HS-27A (cell line): ENCODE measurements around the gene LRTM2.
A peak's percentile ranks its signal among the peaks of the same experiment; 100 is the strongest.

Experiments used
- DNase-seq: peaks from one replicate; pipeline ENCODE4 v3.0.0-alpha.2; 2012; ENCODE audit warnings: low read depth, missing footprints

Gene LRTM2

GRCh38 chr12:1829306-1829900 lies 9.0 kb downstream of the LRTM2 start:
- no peak for DNase-seq

GRCh38 chr12:1830401-1830845 lies 10.1 kb downstream of the LRTM2 start:
- DNase-seq = no peak

DNA sequence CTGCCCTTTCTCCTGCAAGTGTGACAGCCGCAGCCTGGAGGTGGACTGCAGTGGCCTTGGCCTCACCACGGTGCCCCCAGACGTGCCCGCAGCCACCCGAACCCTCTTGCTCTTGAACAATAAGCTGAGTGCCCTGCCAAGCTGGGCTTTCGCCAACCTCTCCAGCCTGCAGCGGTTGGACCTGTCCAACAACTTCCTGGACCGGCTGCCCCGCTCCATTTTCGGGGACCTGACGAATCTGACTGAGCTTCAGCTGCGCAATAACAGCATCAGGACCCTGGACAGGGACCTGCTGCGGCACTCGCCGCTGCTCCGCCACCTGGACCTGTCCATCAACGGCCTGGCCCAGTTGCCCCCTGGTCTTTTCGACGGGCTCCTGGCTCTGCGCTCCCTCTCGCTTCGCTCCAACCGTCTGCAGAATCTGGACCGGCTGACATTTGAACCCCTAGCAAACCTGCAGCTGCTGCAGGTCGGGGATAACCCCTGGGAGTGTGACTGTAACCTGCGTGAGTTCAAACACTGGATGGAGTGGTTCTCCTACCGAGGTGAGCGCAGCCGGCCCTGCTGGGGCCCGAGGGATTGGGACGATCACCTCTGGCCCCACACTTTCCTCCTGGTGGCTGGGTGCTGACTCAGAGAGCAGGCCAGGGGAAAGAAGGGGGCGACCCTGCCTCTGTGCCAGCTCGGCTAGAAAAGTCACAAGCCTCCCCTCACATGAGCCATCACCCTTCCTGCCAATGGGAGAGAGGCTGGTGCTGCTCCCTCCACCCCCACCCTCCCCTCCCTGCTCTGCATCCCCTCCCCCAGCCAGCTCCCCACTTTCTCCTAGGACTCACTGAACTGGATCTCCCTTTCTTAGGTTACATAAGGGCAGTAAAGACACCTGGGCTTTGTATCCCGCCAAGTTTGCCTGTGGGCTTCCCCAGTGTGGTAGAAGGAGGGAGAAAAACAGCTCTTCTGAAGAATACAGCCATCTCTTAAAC lies 10.9 kb downstream of the LRTM2 start:
- no peak for DNase-seq

GRCh38 chr12:1832801-1833595 lies 12.6 kb downstream of the LRTM2 start:
- no peak for DNase-seq

DNA sequence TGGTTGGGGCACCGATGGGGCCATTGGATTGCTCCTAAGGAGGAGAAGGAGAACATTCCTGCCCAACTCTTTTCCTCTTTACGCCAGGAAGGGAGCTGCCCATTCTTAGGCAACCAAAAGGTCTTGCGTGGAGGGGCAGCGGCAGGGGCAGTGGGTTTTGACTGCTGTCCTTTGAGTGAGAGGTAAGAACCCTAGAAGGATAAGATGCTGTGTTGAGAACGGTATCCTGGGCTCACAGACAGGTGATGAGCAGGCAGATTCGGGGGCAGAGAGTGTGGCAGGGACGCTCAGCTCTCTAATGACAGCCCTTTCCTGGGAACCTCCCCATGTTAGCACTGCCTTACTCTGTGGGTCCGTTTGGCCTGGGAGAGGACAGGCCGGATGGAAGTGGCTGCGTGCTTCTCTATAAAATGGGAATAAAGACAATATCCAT lies 13.2 kb downstream of the LRTM2 start:
- DNase-seq = no peak

GRCh38 chr12:1834186-1834925 lies 14.0 kb downstream of the LRTM2 start:
- no peak for DNase-seq

GRCh38 chr12:1835211-1836131 lies 15.1 kb downstream of the LRTM2 start:
- DNase-seq = no peak

- DNase-seq = no peak
These were observed 16.0 kb downstream of the LRTM2 start for GRCh38 chr12:1836241-1836803.

DNA sequence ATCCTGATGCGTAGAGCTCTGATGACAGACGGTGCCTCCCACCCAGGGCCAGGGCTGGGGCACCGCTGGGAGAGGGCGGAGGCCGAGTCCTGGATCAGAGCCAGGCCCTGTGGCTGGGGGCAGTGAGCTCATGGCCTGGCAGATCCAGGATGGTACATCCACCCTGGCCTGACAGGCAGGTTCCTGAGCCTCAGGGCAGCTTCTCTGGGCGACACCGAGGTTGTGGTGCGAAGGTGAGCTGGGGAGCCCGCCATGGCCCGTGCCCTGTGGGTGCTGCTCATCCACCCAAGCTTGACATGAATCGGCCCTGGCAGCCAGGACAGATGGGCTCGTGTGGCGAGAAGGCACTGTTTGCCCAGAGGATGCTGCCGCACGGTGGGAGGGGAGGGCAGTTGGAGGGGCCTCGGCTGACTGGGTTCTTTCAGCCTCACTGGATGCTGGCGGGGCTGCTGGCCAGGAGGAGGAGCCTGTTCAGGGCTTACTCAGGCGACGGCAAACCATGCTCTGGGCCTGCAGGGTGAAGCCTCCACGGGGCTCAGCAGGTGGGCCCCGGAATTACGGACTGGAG lies 16.6 kb downstream of the LRTM2 start:
- no peak for DNase-seq

- DNase-seq = peak; percentile 27
These were observed 17.3 kb downstream of the LRTM2 start for GRCh38 chr12:1837541-1838204.

- DNase-seq = no peak
These were observed 18.0 kb downstream of the LRTM2 start for GRCh38 chr12:1838205-1838993.

GRCh38 chr12:1838994-1839365 lies 18.6 kb downstream of the LRTM2 start:
- DNase-seq = no peak

- DNase-seq = no peak
These were observed 19.1 kb downstream of the LRTM2 start for GRCh38 chr12:1839464-1839863.

DNA sequence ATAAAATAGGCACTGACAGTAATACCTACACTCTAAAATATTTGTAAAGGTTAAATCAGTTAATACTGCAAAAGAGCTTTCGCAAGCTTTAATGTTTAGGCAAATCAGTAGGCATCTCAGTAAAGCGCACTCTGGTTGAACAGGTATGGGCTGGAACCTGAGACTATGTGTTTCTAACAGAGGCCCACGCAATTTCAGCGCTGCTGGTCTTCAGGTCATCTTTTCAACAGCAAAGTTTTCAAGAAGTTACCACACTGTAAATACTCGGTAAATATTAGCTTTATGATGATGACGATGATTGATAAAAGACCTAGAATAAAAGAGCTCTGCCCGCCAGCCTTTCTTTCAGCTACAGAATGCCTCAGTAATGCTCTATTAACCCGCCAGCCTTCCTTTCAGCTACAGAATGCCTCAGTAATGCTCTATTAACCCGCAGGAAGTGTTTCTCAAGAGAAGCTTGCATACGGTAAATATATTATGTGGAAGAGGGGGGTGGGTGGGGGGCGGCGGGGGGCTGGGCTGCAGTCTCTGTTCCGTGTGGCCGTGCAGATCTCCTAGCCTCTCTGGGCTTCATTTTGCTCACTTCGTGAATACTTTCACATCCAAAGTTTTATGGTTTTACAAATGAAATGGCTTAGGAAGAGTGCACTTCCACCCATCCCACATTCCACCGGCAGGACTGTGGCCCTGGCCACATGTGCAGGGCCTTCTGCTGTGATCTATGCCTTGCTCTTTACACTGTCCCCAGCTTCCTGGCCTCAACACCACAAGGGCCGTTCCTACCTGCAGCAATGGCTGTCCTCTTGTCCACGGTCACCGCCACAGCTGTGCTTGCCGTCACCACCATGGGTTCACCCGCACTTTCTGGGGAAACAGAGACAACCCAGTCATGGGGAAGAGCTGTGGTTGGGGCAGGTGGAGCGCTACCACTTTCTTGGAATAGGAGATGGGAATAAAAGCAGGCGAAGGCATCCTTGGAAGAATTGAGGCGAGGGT lies 19.9 kb downstream of the LRTM2 start:
- no peak for DNase-seq

DNA sequence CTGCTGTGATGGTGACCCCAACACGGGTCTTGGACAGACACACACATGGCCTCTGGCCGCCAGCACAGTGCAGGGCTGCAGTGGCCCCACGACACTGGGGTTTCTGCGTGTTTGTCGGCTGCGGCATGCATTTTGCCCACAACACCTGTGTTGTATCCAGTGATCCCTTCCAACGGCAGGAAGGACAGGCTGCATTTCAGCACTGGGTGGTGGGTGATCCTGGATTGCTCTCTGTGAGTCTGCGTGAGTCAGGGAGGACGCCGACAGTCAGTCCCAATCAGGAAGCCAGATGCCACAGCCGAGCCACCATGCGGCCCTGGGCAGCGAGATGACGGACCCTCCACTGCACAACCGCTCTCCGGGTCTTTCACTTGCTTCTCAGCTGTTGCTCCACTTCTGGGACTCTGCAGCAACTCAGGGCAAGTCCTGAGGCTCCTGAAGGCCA lies 20.6 kb downstream of the LRTM2 start:
- no peak for DNase-seq

DNA sequence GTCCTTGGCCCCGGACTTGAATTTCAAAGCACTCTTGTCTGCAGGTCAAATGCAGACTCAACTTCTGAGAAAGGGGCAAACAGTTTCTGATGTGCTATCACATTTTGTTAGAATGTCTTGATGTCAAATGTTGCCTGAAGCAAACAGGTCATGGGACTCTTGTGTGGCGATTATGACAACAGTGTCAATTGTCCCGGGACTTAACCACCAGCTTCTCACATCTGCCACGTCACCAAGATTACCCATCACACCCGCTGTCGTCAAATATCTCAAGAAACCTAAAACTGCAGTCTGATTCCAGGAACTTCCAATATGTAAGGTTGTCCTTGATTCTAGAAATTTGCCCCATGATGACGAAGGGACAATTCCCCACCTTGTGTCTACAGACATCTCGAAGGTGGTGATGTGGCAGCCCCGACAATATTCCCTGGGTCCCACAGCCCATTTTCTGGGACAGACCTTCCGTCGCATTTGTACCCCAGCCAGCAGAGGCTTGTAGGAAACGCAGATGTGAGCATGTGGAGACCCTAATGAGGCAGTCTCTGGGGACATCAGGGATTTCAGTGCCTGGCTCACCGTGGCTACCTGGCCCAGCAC lies 21.3 kb downstream of the LRTM2 start:
- DNase-seq = no peak
